HEK293 (cell line): Measurements from ENCODE around the gene CLIP4.

ENCODE experiments used
- BCL6B ChIP-seq: fragments of 450-650 bp; formaldehyde crosslinking; IDR thresholded peaks from 2 replicates; pipeline ENCODE4 v1.5.1; 2017; ENCODE audit warnings: missing biosample characterization, missing genetic modification characterization
- CTCF ChIP-seq: fragments of 450-650 bp; formaldehyde crosslinking; IDR thresholded peaks from 2 replicates; pipeline ENCODE4 v1.5.1; 2016; ENCODE audit warnings: missing biosample characterization, missing genetic modification characterization
- KLF16 ChIP-seq: fragments of 450-650 bp; formaldehyde crosslinking; IDR thresholded peaks from 2 replicates; pipeline ENCODE4 v1.5.1; 2017; ENCODE audit warnings: missing biosample characterization, missing genetic modification characterization
- MYNN ChIP-seq: fragments of 450-650 bp; formaldehyde crosslinking; IDR thresholded peaks from 2 replicates; pipeline ENCODE4 v1.5.1; 2016; ENCODE audit warnings: missing biosample characterization, missing genetic modification characterization, borderline replicate concordance
- OVOL3 ChIP-seq: fragments of 450-650 bp; formaldehyde crosslinking; IDR thresholded peaks from 2 replicates; pipeline ENCODE4 v1.5.1; 2016; ENCODE audit warnings: missing biosample characterization, missing genetic modification characterization
- SP2 ChIP-seq: fragments of 450-650 bp; formaldehyde crosslinking; IDR thresholded peaks from 2 replicates; pipeline ENCODE4 v1.5.1; 2016; ENCODE audit warnings: missing biosample characterization, missing genetic modification characterization
- TCF7L2 ChIP-seq: IDR thresholded peaks from 2 replicates; pipeline ENCODE4 v1.6.1; 2011; ENCODE audit warnings: low read depth, mild to moderate bottlenecking, inconsistent platforms, low read length, moderate library complexity, borderline replicate concordance
- ZFP3 ChIP-seq: fragments of 450-650 bp; formaldehyde crosslinking; IDR thresholded peaks from 2 replicates; pipeline ENCODE4 v1.5.1; 2016; ENCODE audit warnings: low read depth, missing biosample characterization, missing genetic modification characterization
- ZNF138 ChIP-seq: fragments of 450-650 bp; formaldehyde crosslinking; IDR thresholded peaks from 2 replicates; pipeline ENCODE4 v1.5.1; 2016; ENCODE audit warnings: missing biosample characterization, missing genetic modification characterization, borderline replicate concordance
- ZNF140 ChIP-seq: fragments of 450-650 bp; formaldehyde crosslinking; IDR thresholded peaks from 2 replicates; pipeline ENCODE4 v1.5.1; 2016; ENCODE audit warnings: missing biosample characterization, missing genetic modification characterization
- ZNF18 ChIP-seq: fragments of 450-650 bp; formaldehyde crosslinking; IDR thresholded peaks from 2 replicates; pipeline ENCODE4 v1.5.1; 2016; ENCODE audit warnings: missing biosample characterization, missing genetic modification characterization
- ZNF202 ChIP-seq: fragments of 450-650 bp; formaldehyde crosslinking; IDR thresholded peaks from 2 replicates; pipeline ENCODE4 v1.5.1; 2016; ENCODE audit warnings: missing biosample characterization, missing genetic modification characterization, borderline replicate concordance
- ZNF549 ChIP-seq: fragments of 450-650 bp; IDR thresholded peaks from 2 replicates; pipeline ENCODE4 v1.5.1; 2018; ENCODE audit warnings: missing biosample characterization, missing genetic modification characterization, mild to moderate bottlenecking, inconsistent platforms, moderate library complexity
- ZNF785 ChIP-seq: fragments of 450-650 bp; formaldehyde crosslinking; IDR thresholded peaks from 2 replicates; pipeline ENCODE4 v1.5.1; 2016; ENCODE audit warnings: missing biosample characterization, missing genetic modification characterization

- TF ChIP-seq ZNF138 (tag by site-specific recombination) (no peak), ZNF549 (tag by site-specific recombination) (no peak), ZFP3 (tag by site-specific recombination) (no peak), CTCF (tag by site-specific recombination) (no peak), OVOL3 (tag by site-specific recombination) (no peak), ZNF18 (tag by site-specific recombination) (no peak), KLF16 (no peak), MYNN (tag by site-specific recombination) (no peak), ZNF785 (tag by site-specific recombination) (no peak), TCF7L2 (no peak), ZNF140 (tag by site-specific recombination) (no peak), BCL6B (tag by site-specific recombination) (no peak), SP2 (tag by site-specific recombination) (no peak), ZNF202 (tag by site-specific recombination) (no peak)
These were observed 4.2 kb upstream of the CLIP4 start for GRCh38 chr2:29110916-29111535.
